T-helper 1 cell treated with Interleukin-12 subunit alpha and Interleukin-12 subunit beta and Interleukin-4 antibody, amounts not matched to agents 30 μg/mL and 1 μg/mL, for 36 hours (primary cell): ENCODE data around the gene SEPTIN6.

Experiments
- H3K27ac Mint-ChIP-seq: one replicate; pipeline ENCODE4 v1.8.0; 2021; ENCODE audit warnings: mild to moderate bottlenecking, mixed read lengths
- H3K27me3 Mint-ChIP-seq: one replicate; pipeline ENCODE4 v1.8.0; 2021; ENCODE audit warnings: low read depth, mixed read lengths
- H3K36me3 Mint-ChIP-seq: one replicate; pipeline ENCODE4 v1.8.0; 2021; ENCODE audit warnings: low read depth, mixed read lengths
- H3K4me1 Mint-ChIP-seq: one replicate; pipeline ENCODE4 v1.8.0; 2021; ENCODE audit warnings: low read depth, mixed read lengths
- H3K4me3 Mint-ChIP-seq: one replicate; pipeline ENCODE4 v1.8.0; 2021; ENCODE audit warnings: mild to moderate bottlenecking, moderate library complexity, mixed read lengths
- H3K9me3 Mint-ChIP-seq: one replicate; pipeline ENCODE4 v1.8.0; 2021; ENCODE audit warnings: mixed read lengths

SEPTIN6 gene

GRCh38 chrX:119693040-119693995 lies at the start of gene SEPTIN6:
TSS of gene SEPTIN6 (minus strand) at chrX:119693168. CDS start at chrX:119693105, 63 bp downstream.
- peak within 1 kb of the TSS; percentile 99 for H3K27ac Mint-ChIP-seq
- H3K36me3 Mint-ChIP-seq = peaks cover 15% of the 10 kb centered on the region
- H3K27me3 Mint-ChIP-seq = no peaks in the 10 kb centered on the region
- no peaks in the 10 kb centered on the region for H3K9me3 Mint-ChIP-seq
- peak within 1 kb of the TSS; percentile 95 for H3K4me3 Mint-ChIP-seq
- H3K4me1 Mint-ChIP-seq = peaks cover 12% of the 10 kb centered on the region

DNA sequence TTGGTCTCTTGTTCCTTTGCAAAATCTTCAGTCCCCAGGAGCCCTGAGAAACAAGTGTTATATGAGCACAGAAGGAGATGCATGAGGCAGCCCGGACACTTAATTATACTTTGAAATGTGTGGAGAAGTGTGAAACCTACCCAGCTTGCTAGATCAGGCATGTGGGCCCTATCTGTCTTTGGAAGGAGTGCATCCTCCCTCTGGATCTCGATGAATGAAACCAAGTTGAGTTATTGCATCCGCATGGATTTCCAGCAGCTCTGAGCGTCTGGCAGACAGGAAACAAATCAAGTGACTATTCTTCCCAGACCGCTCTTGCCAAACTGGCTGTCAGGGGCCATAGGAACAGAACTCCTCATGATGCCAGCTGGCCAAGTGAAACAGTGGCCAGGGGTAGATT lies 45.8 kb upstream of the SEPTIN6 start:
- no peaks in the 10 kb centered on the region for H3K9me3 Mint-ChIP-seq
- H3K27ac Mint-ChIP-seq = no peak overlapping the region
- no peaks in the 10 kb centered on the region for H3K27me3 Mint-ChIP-seq
- no peaks in the 10 kb centered on the region for H3K4me1 Mint-ChIP-seq
- H3K36me3 Mint-ChIP-seq = no peaks in the 10 kb centered on the region
- H3K4me3 Mint-ChIP-seq = no peak overlapping the region

GRCh38 chrX:119736206-119736764 lies 43.3 kb upstream of the SEPTIN6 start:
- Mint-ChIP-seq H3K27ac (no peak overlapping the region), H3K4me3 (no peak overlapping the region), H3K9me3 (no peaks in the 10 kb centered on the region), H3K27me3 (no peaks in the 10 kb centered on the region), H3K36me3 (no peaks in the 10 kb centered on the region), H3K4me1 (peaks cover 4% of the 10 kb centered on the region)

- no peak overlapping the region for H3K4me3 Mint-ChIP-seq
- no peaks in the 10 kb centered on the region for H3K36me3 Mint-ChIP-seq
- H3K27ac Mint-ChIP-seq = no peak overlapping the region
- H3K27me3 Mint-ChIP-seq = no peaks in the 10 kb centered on the region
- peaks cover 4% of the 10 kb centered on the region for H3K4me1 Mint-ChIP-seq
- H3K9me3 Mint-ChIP-seq = no peaks in the 10 kb centered on the region
Measured at GRCh38 chrX:119735467-119735866, 42.5 kb upstream of the SEPTIN6 start.

GRCh38 chrX:119734897-119735339 lies 42.0 kb upstream of the SEPTIN6 start:
- Mint-ChIP-seq H3K9me3 (no peaks in the 10 kb centered on the region), H3K4me3 (no peak overlapping the region), H3K27me3 (no peaks in the 10 kb centered on the region), H3K27ac (no peak overlapping the region), H3K4me1 (peaks cover 4% of the 10 kb centered on the region), H3K36me3 (no peaks in the 10 kb centered on the region)

- Mint-ChIP-seq H3K4me3 (no peak overlapping the region), H3K9me3 (no peaks in the 10 kb centered on the region), H3K27ac (no peak overlapping the region), H3K36me3 (no peaks in the 10 kb centered on the region), H3K27me3 (no peaks in the 10 kb centered on the region), H3K4me1 (peaks cover 11% of the 10 kb centered on the region)
Measured at GRCh38 chrX:119729408-119730201, 36.6 kb upstream of the SEPTIN6 start.

DNA sequence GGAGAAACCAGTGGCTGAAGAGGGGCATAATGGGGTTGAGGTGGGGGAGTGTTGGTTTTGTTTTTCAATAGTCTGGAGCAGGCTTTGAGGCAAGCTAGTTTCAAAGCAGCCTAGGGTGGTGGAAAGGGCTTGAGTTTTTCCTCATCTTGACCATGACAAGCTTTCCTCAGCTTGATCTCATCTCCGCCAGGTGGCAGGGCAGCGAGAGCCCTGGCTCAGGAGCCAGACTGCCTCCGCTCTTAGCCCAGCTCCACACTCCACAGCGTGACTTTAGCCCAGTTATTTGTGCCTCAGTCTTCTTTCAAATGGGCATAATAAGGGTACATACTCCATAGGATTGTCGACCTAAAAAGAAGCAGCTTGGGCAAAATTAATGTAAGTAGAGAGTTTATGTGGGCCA lies 35.5 kb upstream of the SEPTIN6 start:
- Mint-ChIP-seq H3K27me3 (no peaks in the 10 kb centered on the region), H3K36me3 (no peaks in the 10 kb centered on the region), H3K4me1 (peaks cover 11% of the 10 kb centered on the region), H3K4me3 (no peak overlapping the region), H3K27ac (no peak overlapping the region), H3K9me3 (no peaks in the 10 kb centered on the region)

- Mint-ChIP-seq H3K27me3 (no peaks in the 10 kb centered on the region), H3K4me1 (peaks cover 11% of the 10 kb centered on the region), H3K4me3 (no peak overlapping the region), H3K9me3 (no peaks in the 10 kb centered on the region), H3K27ac (peak overlapping the region; percentile 78), H3K36me3 (no peaks in the 10 kb centered on the region)
Measured at GRCh38 chrX:119726900-119727555, 34.1 kb upstream of the SEPTIN6 start.

DNA sequence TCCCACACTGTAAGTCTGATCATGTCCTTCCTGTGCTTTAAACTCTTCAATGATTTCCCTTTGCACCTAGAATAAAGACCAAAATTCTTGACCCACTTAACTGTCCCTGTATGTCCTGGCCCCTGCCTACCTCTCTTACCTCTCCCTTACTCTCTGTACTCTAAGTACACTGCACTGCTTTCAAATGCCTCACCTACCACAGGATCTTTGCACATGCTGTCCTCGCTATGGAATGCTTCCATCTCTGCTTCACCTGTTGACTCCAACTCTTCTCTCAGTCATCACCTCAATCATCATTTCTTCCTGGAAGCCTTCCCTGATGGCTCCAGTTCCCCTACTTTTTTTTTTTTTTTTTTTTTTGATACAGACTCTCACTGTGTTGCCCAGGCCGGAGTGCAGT lies 29.0 kb upstream of the SEPTIN6 start:
- no peak overlapping the region for H3K27ac Mint-ChIP-seq
- H3K9me3 Mint-ChIP-seq = no peaks in the 10 kb centered on the region
- no peak overlapping the region for H3K4me3 Mint-ChIP-seq
- H3K4me1 Mint-ChIP-seq = peaks cover 2% of the 10 kb centered on the region
- no peaks in the 10 kb centered on the region for H3K36me3 Mint-ChIP-seq
- H3K27me3 Mint-ChIP-seq = no peaks in the 10 kb centered on the region

GRCh38 chrX:119721487-119721886 lies 28.5 kb upstream of the SEPTIN6 start:
- no peaks in the 10 kb centered on the region for H3K9me3 Mint-ChIP-seq
- H3K27ac Mint-ChIP-seq = no peak overlapping the region
- no peak overlapping the region for H3K4me3 Mint-ChIP-seq
- H3K36me3 Mint-ChIP-seq = no peaks in the 10 kb centered on the region
- H3K27me3 Mint-ChIP-seq = no peaks in the 10 kb centered on the region
- H3K4me1 Mint-ChIP-seq = no peaks in the 10 kb centered on the region

GRCh38 chrX:119709630-119710029 lies 16.7 kb upstream of the SEPTIN6 start:
- no peaks in the 10 kb centered on the region for H3K36me3 Mint-ChIP-seq
- no peak overlapping the region for H3K4me3 Mint-ChIP-seq
- H3K4me1 Mint-ChIP-seq = peaks cover 6% of the 10 kb centered on the region
- H3K9me3 Mint-ChIP-seq = no peaks in the 10 kb centered on the region
- no peaks in the 10 kb centered on the region for H3K27me3 Mint-ChIP-seq
- H3K27ac Mint-ChIP-seq = no peak overlapping the region

DNA sequence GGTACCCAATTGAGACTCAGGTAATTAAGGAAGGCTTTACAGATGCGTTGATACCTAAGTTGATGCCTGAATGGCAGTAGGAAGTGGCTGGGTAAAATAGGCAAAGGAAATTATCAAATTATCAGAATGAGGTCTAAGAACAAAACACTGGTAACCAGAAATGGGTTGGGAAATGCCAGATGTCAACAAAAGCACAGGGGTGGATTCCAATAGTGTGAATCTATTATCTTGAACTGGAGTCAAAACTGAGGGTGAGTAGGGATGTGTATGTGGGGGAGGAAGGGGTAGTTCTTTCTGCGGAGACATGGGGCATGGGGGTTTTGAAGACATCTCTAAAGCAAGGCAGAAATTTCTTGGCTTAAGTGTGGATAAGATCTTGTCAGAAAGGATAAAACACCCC lies 16.0 kb upstream of the SEPTIN6 start:
- H3K9me3 Mint-ChIP-seq = no peaks in the 10 kb centered on the region
- H3K27ac Mint-ChIP-seq = no peak overlapping the region
- H3K27me3 Mint-ChIP-seq = no peaks in the 10 kb centered on the region
- peaks cover 6% of the 10 kb centered on the region for H3K4me1 Mint-ChIP-seq
- H3K4me3 Mint-ChIP-seq = no peak overlapping the region
- H3K36me3 Mint-ChIP-seq = no peaks in the 10 kb centered on the region

- no peak overlapping the region for H3K4me3 Mint-ChIP-seq
- H3K4me1 Mint-ChIP-seq = peaks cover 6% of the 10 kb centered on the region
- H3K27ac Mint-ChIP-seq = no peak overlapping the region
- H3K36me3 Mint-ChIP-seq = no peaks in the 10 kb centered on the region
- H3K27me3 Mint-ChIP-seq = no peaks in the 10 kb centered on the region
- H3K9me3 Mint-ChIP-seq = no peaks in the 10 kb centered on the region
Measured at GRCh38 chrX:119706616-119707015, 13.6 kb upstream of the SEPTIN6 start.

DNA sequence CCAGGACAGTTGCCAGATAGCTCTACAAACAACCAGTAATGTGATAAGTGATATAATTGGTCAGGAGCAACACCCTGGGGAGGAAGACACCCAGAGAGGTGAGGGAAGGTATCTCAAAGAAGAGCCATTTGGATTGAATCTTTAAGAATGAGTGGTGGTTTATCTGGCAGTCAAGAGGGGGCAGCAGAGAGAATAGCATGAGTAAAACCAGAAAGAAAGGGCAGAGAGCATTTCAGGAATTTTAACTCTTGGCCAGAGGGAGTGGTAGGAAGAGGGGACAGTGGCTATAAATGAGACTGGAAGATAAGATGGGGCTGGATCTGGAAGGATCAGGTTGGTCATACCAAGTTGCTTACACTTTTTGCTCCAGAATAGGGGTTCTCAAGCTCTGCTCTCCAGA lies 5.9 kb upstream of the SEPTIN6 start:
- Mint-ChIP-seq H3K27me3 (no peaks in the 10 kb centered on the region), H3K4me1 (peaks cover 6% of the 10 kb centered on the region), H3K27ac (no peak overlapping the region), H3K9me3 (no peaks in the 10 kb centered on the region), H3K4me3 (no peak overlapping the region), H3K36me3 (no peaks in the 10 kb centered on the region)
